ENCODE data around the gene SOX5.

Gene SOX5

GRCh38 chr12:23938422-23938821 lies 11.0 kb downstream of the SOX5 start:
- no peaks in the 10 kb centered on the region for H3K9me3 Mint-ChIP-seq
- no peaks in the 10 kb centered on the region for H3K27me3 Mint-ChIP-seq
- H3K36me3 Mint-ChIP-seq, result no peaks in the 10 kb centered on the region
- H3K27ac Mint-ChIP-seq, result no peak overlapping the region
- H3K4me3 Mint-ChIP-seq, result no peak overlapping the region
- CTCF ChIA-PET, result interaction anchor here (0.7 kb wide), 1 partner anchor 840 kb away, joined by 3 read pairs; no protein-coding TSS in a partner anchor
- no peak for DNase-seq
- H3K4me1 Mint-ChIP-seq, result no peaks in the 10 kb centered on the region

GRCh38 chr12:23931176-23931575 lies 18.3 kb downstream of the SOX5 start:
- Mint-ChIP-seq H3K27me3 (no peaks in the 10 kb centered on the region), H3K4me1 (no peaks in the 10 kb centered on the region), H3K27ac (no peak overlapping the region)

GRCh38 chr12:23930599-23930998 lies 18.9 kb downstream of the SOX5 start:
- no peaks in the 10 kb centered on the region for H3K9me3 Mint-ChIP-seq
- H3K4me1 Mint-ChIP-seq, result no peaks in the 10 kb centered on the region

More at GRCh38 chr12:23931176-23931575, 18.3 kb downstream of the SOX5 start:
- no peak overlapping the region for H3K4me3 Mint-ChIP-seq
- CTCF ChIA-PET, result no interaction called here
- H3K36me3 Mint-ChIP-seq, result no peaks in the 10 kb centered on the region
- DNase-seq, result no peak
- no peaks in the 10 kb centered on the region for H3K9me3 Mint-ChIP-seq

GRCh38 chr12:23929906-23930305 lies 19.6 kb downstream of the SOX5 start:
- no peaks in the 10 kb centered on the region for H3K27me3 Mint-ChIP-seq
- H3K36me3 Mint-ChIP-seq, result no peaks in the 10 kb centered on the region
- DNase-seq, result no peak
- CTCF ChIA-PET, result no interaction called here
- H3K4me3 Mint-ChIP-seq, result no peak overlapping the region
- H3K4me1 Mint-ChIP-seq, result no peaks in the 10 kb centered on the region
- no peaks in the 10 kb centered on the region for H3K9me3 Mint-ChIP-seq
- no peak overlapping the region for H3K27ac Mint-ChIP-seq

More at GRCh38 chr12:23930599-23930998, 18.9 kb downstream of the SOX5 start:
- Mint-ChIP-seq H3K27ac (no peak overlapping the region), H3K27me3 (no peaks in the 10 kb centered on the region), H3K4me3 (no peak overlapping the region), H3K36me3 (no peaks in the 10 kb centered on the region)
- CTCF ChIA-PET, result no interaction called here
- no peak for DNase-seq

GRCh38 chr12:23927907-23928306 lies 21.6 kb downstream of the SOX5 start:
- H3K4me1 Mint-ChIP-seq, result no peaks in the 10 kb centered on the region
- no peaks in the 10 kb centered on the region for H3K36me3 Mint-ChIP-seq
- H3K27me3 Mint-ChIP-seq, result no peaks in the 10 kb centered on the region
- H3K4me3 Mint-ChIP-seq, result no peak overlapping the region
- CTCF ChIA-PET, result no interaction called here
- no peak for DNase-seq
- H3K9me3 Mint-ChIP-seq, result no peaks in the 10 kb centered on the region
- H3K27ac Mint-ChIP-seq, result no peak overlapping the region

GRCh38 chr12:23921099-23921856 lies 28.2 kb downstream of the SOX5 start:
- H3K4me1 Mint-ChIP-seq, result no peaks in the 10 kb centered on the region
- peaks cover 1% of the 10 kb centered on the region for H3K9me3 Mint-ChIP-seq
- no peak overlapping the region for H3K4me3 Mint-ChIP-seq
- H3K36me3 Mint-ChIP-seq, result no peaks in the 10 kb centered on the region
- CTCF ChIA-PET, result no interaction called here
- no peak for DNase-seq
- no peaks in the 10 kb centered on the region for H3K27me3 Mint-ChIP-seq
- H3K27ac Mint-ChIP-seq, result no peak overlapping the region

- no peaks in the 10 kb centered on the region for H3K4me1 Mint-ChIP-seq
- H3K27ac Mint-ChIP-seq, result no peak overlapping the region
- no peaks in the 10 kb centered on the region for H3K36me3 Mint-ChIP-seq
- CTCF ChIA-PET, result no interaction called here
- H3K27me3 Mint-ChIP-seq, result no peaks in the 10 kb centered on the region
- no peak for DNase-seq
- no peak overlapping the region for H3K4me3 Mint-ChIP-seq
- H3K9me3 Mint-ChIP-seq, result no peaks in the 10 kb centered on the region
Measured at GRCh38 chr12:23911574-23911973, 37.9 kb downstream of the SOX5 start.

GRCh38 chr12:23909551-23909950 lies 39.9 kb downstream of the SOX5 start:
- CTCF ChIA-PET, result no interaction called here
- no peaks in the 10 kb centered on the region for H3K36me3 Mint-ChIP-seq
- no peaks in the 10 kb centered on the region for H3K27me3 Mint-ChIP-seq
- no peaks in the 10 kb centered on the region for H3K9me3 Mint-ChIP-seq
- H3K4me3 Mint-ChIP-seq, result no peak overlapping the region
- H3K27ac Mint-ChIP-seq, result no peak overlapping the region
- DNase-seq, result no peak
- no peaks in the 10 kb centered on the region for H3K4me1 Mint-ChIP-seq

- H3K4me3 Mint-ChIP-seq, result no peak overlapping the region
- DNase-seq, result no peak
- no peaks in the 10 kb centered on the region for H3K36me3 Mint-ChIP-seq
- CTCF ChIA-PET, result no interaction called here
- H3K9me3 Mint-ChIP-seq, result peaks cover 1% of the 10 kb centered on the region
- H3K27me3 Mint-ChIP-seq, result no peaks in the 10 kb centered on the region
- H3K27ac Mint-ChIP-seq, result no peak overlapping the region
- no peaks in the 10 kb centered on the region for H3K4me1 Mint-ChIP-seq
Measured at GRCh38 chr12:23906329-23906728, 43.1 kb downstream of the SOX5 start.

GRCh38 chr12:23899434-23899833 lies 50.0 kb downstream of the SOX5 start:
- Mint-ChIP-seq H3K9me3 (peaks cover 1% of the 10 kb centered on the region), H3K27ac (no peak overlapping the region), H3K36me3 (no peaks in the 10 kb centered on the region), H3K27me3 (no peaks in the 10 kb centered on the region), H3K4me3 (no peak overlapping the region), H3K4me1 (no peaks in the 10 kb centered on the region)
- no peak for DNase-seq
- CTCF ChIA-PET, result no interaction called here

GRCh38 chr12:23898121-23898520 lies 51.3 kb downstream of the SOX5 start:
- no peak for DNase-seq
- H3K27ac Mint-ChIP-seq, result no peak overlapping the region
- H3K36me3 Mint-ChIP-seq, result no peaks in the 10 kb centered on the region
- peaks cover 5% of the 10 kb centered on the region for H3K9me3 Mint-ChIP-seq
- H3K4me3 Mint-ChIP-seq, result no peak overlapping the region
- CTCF ChIA-PET, result no interaction called here
- H3K27me3 Mint-ChIP-seq, result no peaks in the 10 kb centered on the region
- no peaks in the 10 kb centered on the region for H3K4me1 Mint-ChIP-seq

GRCh38 chr12:23895792-23896218 lies 53.7 kb downstream of the SOX5 start:
- DNase-seq, result no peak
- no peak overlapping the region for H3K4me3 Mint-ChIP-seq
- H3K27ac Mint-ChIP-seq, result no peak overlapping the region
- H3K27me3 Mint-ChIP-seq, result no peaks in the 10 kb centered on the region
- H3K36me3 Mint-ChIP-seq, result no peaks in the 10 kb centered on the region
- peaks cover 4% of the 10 kb centered on the region for H3K9me3 Mint-ChIP-seq
- H3K4me1 Mint-ChIP-seq, result no peaks in the 10 kb centered on the region
- CTCF ChIA-PET, result no interaction called here

GRCh38 chr12:23893611-23894010 lies 55.9 kb downstream of the SOX5 start:
- CTCF ChIA-PET, result no interaction called here
- no peaks in the 10 kb centered on the region for H3K27me3 Mint-ChIP-seq
- no peak for DNase-seq

GRCh38 chr12:23891115-23891514 lies 58.4 kb downstream of the SOX5 start:
- H3K4me1 Mint-ChIP-seq, result no peaks in the 10 kb centered on the region
- no peaks in the 10 kb centered on the region for H3K36me3 Mint-ChIP-seq
- no peaks in the 10 kb centered on the region for H3K27me3 Mint-ChIP-seq
- CTCF ChIA-PET, result no interaction called here
- peaks cover 4% of the 10 kb centered on the region for H3K9me3 Mint-ChIP-seq
- H3K27ac Mint-ChIP-seq, result no peak overlapping the region
- DNase-seq, result no peak
- no peak overlapping the region for H3K4me3 Mint-ChIP-seq

More at GRCh38 chr12:23893611-23894010, 55.9 kb downstream of the SOX5 start:
- Mint-ChIP-seq H3K36me3 (no peaks in the 10 kb centered on the region), H3K4me1 (no peaks in the 10 kb centered on the region), H3K27ac (no peak overlapping the region), H3K4me3 (no peak overlapping the region), H3K9me3 (peaks cover 4% of the 10 kb centered on the region)

GRCh38 chr12:23889069-23889440 lies 60.4 kb downstream of the SOX5 start:
- H3K27ac Mint-ChIP-seq, result no peak overlapping the region
- no peaks in the 10 kb centered on the region for H3K36me3 Mint-ChIP-seq
- no peak for DNase-seq
- CTCF ChIA-PET, result no interaction called here
- no peaks in the 10 kb centered on the region for H3K27me3 Mint-ChIP-seq
- H3K4me1 Mint-ChIP-seq, result no peaks in the 10 kb centered on the region
- H3K4me3 Mint-ChIP-seq, result no peak overlapping the region
- H3K9me3 Mint-ChIP-seq, result peaks cover 4% of the 10 kb centered on the region

All from activated naive CD4-positive, alpha-beta T cell treated with anti-CD3 and anti-CD28 coated beads, Interleukin-2, amount 10 ng/mL, durations not matched to agents 7 days and 5 days (primary cell).